Measurements from ENCODE around the gene YEATS4.

DNA sequence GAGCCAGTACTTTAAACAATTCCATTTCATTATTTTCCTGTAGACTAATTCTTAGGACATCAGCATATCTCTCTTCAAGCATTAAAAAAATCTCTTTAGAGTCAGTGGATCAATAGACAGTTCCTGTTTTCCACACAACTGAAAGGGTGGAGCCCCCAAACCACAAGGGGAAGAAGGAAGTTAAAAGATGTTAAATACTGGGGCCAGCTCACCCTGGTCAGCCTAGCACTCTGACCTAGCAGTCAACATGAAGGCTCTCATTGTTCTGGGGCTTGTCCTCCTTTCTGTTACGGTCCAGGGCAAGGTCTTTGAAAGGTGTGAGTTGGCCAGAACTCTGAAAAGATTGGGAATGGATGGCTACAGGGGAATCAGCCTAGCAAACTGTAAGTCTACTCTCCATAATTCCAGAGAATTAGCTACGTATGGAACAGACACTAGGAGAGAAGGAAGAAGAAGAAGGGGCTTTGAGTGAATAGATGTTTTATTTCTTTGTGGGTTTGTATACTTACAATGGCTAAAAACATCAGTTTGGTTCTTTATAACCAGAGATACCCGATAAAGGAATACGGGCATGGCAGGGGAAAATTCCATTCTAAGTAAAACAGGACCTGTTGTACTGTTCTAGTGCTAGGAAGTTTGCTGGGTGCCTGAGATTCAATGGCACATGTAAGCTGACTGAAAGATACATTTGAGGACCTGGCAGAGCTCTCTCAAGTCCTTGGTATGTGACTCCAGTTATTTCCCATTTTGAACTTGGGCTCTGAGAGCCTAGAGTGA, 11.2 kb upstream of the YEATS4 start, which contains the start of gene LYZ:
- TF ChIP-seq POLR2A (IDR thresholded peaks at IDR 0.05; ENCODE audit: low read length) (no peak), GATA1 (IDR thresholded peaks at IDR 0.05; ENCODE audit: low read depth, low read length) (no peak)

Data from erythroblast (primary cell).